Coronary artery (tissue), 2 donors: ENCODE results near the gene KLF4.
A peak's percentile ranks its signal among the peaks of the same experiment; 100 is the strongest.

Experiments
- DNase-seq: peaks from one replicate; pipeline ENCODE4 v3.0.0-alpha.2; 2017; ENCODE audit warnings: low spot score
- H3K27ac ChIP-seq, 2 donors: fragments of 200-600 bp; sonication (generic); one replicate each; pipeline ENCODE4 v1.5.1; 2016 to 2019
- H3K4me3 ChIP-seq: fragments of 200-600 bp; sonication (generic); 2 replicates; pipeline ENCODE4 v1.5.1; 2016; ENCODE audit warnings: mild to moderate bottlenecking, moderate library complexity
- TF ChIP-seq, protein P1 (sequence below): fragments of 200-600 bp; sonication (generic); IDR thresholded peaks from one replicate; pipeline ENCODE4 v1.5.1; 2019; ENCODE audit warnings: antibody characterized with exemption

KLF4 gene

GRCh38 chr9:107489687-107490605, at the start of gene KLF4:
Gene KLF4, minus strand, starts transcription at chr9:107489769. Its CDS starts 597 bp downstream, at chr9:107489172.
- TF ChIP-seq, protein P1, sequence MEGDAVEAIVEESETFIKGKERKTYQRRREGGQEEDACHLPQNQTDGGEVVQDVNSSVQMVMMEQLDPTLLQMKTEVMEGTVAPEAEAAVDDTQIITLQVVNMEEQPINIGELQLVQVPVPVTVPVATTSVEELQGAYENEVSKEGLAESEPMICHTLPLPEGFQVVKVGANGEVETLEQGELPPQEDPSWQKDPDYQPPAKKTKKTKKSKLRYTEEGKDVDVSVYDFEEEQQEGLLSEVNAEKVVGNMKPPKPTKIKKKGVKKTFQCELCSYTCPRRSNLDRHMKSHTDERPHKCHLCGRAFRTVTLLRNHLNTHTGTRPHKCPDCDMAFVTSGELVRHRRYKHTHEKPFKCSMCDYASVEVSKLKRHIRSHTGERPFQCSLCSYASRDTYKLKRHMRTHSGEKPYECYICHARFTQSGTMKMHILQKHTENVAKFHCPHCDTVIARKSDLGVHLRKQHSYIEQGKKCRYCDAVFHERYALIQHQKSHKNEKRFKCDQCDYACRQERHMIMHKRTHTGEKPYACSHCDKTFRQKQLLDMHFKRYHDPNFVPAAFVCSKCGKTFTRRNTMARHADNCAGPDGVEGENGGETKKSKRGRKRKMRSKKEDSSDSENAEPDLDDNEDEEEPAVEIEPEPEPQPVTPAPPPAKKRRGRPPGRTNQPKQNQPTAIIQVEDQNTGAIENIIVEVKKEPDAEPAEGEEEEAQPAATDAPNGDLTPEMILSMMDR, result no peak

DNA sequence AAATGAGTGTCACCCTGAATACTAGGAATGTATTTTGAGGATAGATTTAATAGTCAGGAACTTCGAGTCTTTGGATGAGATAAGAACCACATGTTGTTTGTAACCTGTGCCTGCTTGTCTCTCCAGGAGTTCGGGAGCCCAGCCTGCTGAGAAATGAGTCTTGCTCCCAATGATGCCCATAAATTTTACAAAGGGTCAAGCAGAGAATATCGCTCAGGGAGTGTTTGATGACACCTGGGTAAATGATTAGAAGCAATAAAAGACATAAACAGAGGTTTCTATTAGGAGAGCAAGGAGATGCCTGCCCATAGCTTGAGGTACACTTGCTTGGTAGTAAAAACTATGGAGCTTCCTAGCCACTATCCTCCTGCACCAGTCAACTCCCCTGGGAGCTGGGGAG, 46.9 kb upstream of the KLF4 start:
- H3K4me3 ChIP-seq, result no peak overlapping the region
- H3K27ac ChIP-seq, result no peak overlapping the region
- TF ChIP-seq, protein P1, result no peak
- DNase-seq, result no peak

More at GRCh38 chr9:107489687-107490605, at the start of gene KLF4:
- H3K4me3 ChIP-seq, result peak within 1 kb of the TSS; percentile 95
- peak within 1 kb of the TSS; percentile 95 to 97 for H3K27ac ChIP-seq
- DNase-seq, result peak; percentile 97

- TF ChIP-seq, protein P1, result no peak
- Histone ChIP-seq H3K27ac (no peak overlapping the region), H3K4me3 (no peak overlapping the region)
- DNase-seq, result no peak
Measured at GRCh38 chr9:107534510-107535078, 45.0 kb upstream of the KLF4 start.

- DNase-seq, result no peak
- TF ChIP-seq, protein P1, result no peak
- Histone ChIP-seq H3K4me3 (no peak overlapping the region), H3K27ac (no peak overlapping the region)
Measured at GRCh38 chr9:107530679-107531078, 41.1 kb upstream of the KLF4 start.

DNA sequence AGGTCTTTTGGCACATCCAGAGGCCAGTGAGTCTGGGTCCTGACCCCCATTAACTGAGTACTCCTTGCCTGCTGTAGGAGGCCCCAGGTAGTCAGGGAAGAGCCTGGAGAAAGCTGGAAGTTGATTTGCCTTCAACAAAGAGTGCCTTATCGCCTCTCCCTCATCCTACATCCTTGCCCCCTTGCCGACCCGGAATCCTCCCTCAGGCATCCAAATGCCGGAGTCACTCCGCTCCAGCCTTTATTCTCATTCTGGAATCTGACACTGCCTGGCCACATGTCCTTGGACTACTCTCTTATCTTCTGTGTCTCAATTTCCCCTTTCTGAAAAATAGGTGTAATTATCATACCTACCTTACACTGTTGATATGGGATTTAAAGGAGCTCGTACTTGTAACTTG, 39.1 kb upstream of the KLF4 start:
- Histone ChIP-seq H3K27ac (no peak overlapping the region), H3K4me3 (no peak overlapping the region)
- TF ChIP-seq, protein P1, result no peak
- DNase-seq, result no peak

DNA sequence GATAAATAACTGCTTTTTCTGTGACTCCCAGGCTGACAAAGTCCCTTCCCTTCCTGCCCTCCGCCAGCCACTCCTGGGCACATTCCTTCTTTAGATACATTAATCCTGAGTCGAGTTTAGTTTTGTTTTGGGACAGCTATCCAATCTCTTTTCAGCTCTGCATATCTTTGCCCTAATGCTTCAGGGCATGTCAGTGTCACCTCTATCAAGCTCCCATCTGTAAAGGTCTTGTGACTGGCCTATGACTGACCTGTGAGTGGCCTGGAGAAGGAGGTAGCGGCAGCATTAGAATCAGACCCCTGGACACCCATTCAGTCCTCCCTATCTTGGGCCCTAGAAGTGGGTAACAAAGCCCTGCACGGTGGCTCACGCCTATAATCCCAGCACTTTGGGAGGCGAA, 34.0 kb upstream of the KLF4 start:
- TF ChIP-seq, protein P1, result no peak
- Histone ChIP-seq H3K27ac (no peak overlapping the region), H3K4me3 (no peak overlapping the region)
- no peak for DNase-seq
